Lung (tissue), 12 donors: ENCODE measurements around the gene ATG7. TPM values are rescaled to one million over a fixed set of nuclear protein-coding genes. Genes with fewer than 3 reads are reported as not detected.
A peak's percentile ranks its signal among the peaks of the same experiment; 100 is the strongest.

Experiments
- ATAC-seq: fragments of 200-7000 bp; cut with Tn5 transposase; one replicate; pipeline ENCODE4 v1.9.1; 2020; ENCODE audit warnings: moderate number of reproducible peaks; ENCODE audit not compliant: insufficient read depth, low FRiP score
- DNase-seq, 3 donors: peaks; one replicate each; pipeline ENCODE4 v3.0.0-alpha.2; 2013 to 2017
- H3K27ac ChIP-seq, 2 donors: one replicate each; pipeline ENCODE4 v1.5.1; 2013; ENCODE audit warnings: mild to moderate bottlenecking in 2 of 2, moderate library complexity in 2 of 2, control low read depth in 1 of 2, inconsistent platforms in 1 of 2, low read depth in 1 of 2, low read length in 1 of 2
- H3K27me3 ChIP-seq, 3 donors: one replicate each; pipeline ENCODE4 v1.5.1; 2013; ENCODE audit warnings: low read length in 2 of 3; ENCODE audit not compliant: control insufficient read depth in 3 of 3, insufficient read depth in 3 of 3
- H3K36me3 ChIP-seq, 4 donors: one replicate each; pipeline ENCODE4 v1.5.1; 2013; ENCODE audit warnings: low read length in 4 of 4, mild to moderate bottlenecking in 1 of 4, moderate library complexity in 1 of 4; ENCODE audit not compliant: control insufficient read depth in 4 of 4, insufficient read depth in 4 of 4
- H3K4me1 ChIP-seq, 5 donors: one replicate each; pipeline ENCODE4 v1.5.1; 2013; ENCODE audit warnings: low read length in 5 of 5, mild to moderate bottlenecking in 2 of 5, moderate library complexity in 1 of 5; ENCODE audit not compliant: control insufficient read depth in 5 of 5, insufficient read depth in 5 of 5
- H3K4me3 ChIP-seq: one replicate; pipeline ENCODE4 v1.5.1; 2013; ENCODE audit warnings: mild to moderate bottlenecking, control low read depth, moderate library complexity
- H3K9ac ChIP-seq, 2 donors: one replicate each; pipeline ENCODE4 v1.5.1; 2013; ENCODE audit warnings: low read length in 2 of 2, control low read depth in 1 of 2; ENCODE audit not compliant: insufficient read depth in 1 of 2
- H3K9me3 ChIP-seq, 4 donors: one replicate each; pipeline ENCODE4 v1.5.1; 2013; ENCODE audit warnings: low read length in 3 of 4, mild to moderate bottlenecking in 1 of 4, moderate library complexity in 1 of 4; ENCODE audit not compliant: control insufficient read depth in 4 of 4, insufficient read depth in 3 of 4
- WGBS, 2 donors: extraction: QIAGEN DNeasy Blood & Tissue Kit; methylation state at CpG; one replicate each; pipeline ENCODE4 v1.1.7; 2013; 5-methylcytosine and 5-hydroxymethylcytosine counted together
- polyA plus RNA-seq, 2 donors: library from polyadenylated mRNA; stranded (reverse); fragments of 200-250 nt; gene quantifications; one replicate each; pipeline ENCODE4 v1.2.1, GENCODE V29; 2013
- total RNA-seq, 2 donors: library from RNA; depleted of rRNA in 1 of 2; stranded (reverse); fragments of >200 nt in 1 of 2; gene quantifications; one replicate each; pipeline ENCODE4 v1.2.1, GENCODE V29; 2014 to 2021
- TF ChIP-seq, protein P1 (sequence below): IDR thresholded peaks from 2 replicates; pipeline ENCODE4 v1.5.1; 2012; ENCODE audit warnings: mild to moderate bottlenecking; ENCODE audit errors: control extremely low read depth, extremely low read depth
- donor health status: control.
- donor health status: control.
- donor health status: Bipolar disorder and iron deficiency.
- donor health status: healthy.
- donor health status: DM: yes; HTN: yes; CAD: no.

The ATG7 gene
- total and polyA plus RNA-seq, 4 donors: 11.2 to 72.0 (median 53.3) TPM

DNA sequence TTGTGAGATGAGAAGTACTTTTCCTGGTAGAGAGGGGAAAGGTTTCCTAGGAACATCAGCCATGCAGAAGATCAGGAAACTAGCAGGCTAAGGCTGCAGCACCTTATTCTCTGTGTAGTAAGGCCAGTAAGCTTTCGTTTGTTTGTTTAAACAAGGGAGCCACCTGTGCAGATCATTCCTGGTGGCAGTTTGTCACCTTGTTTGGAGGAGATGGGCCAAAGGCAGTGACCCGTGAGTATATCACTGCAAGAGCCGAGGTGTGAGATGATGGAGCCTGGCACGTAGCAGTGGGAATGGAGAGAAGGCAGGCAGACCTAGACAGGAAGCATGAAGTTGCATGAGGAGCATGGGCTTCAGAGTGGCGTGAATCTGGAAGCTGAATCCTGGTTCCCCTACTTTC is 19.6 kb downstream of the ATG7 start:
- Histone ChIP-seq H3K27ac (peak overlapping the region in 1 of 2 donors; percentile 43), H3K9me3 (no peaks in the 10 kb centered on the region), H3K27me3 (no peaks in the 10 kb centered on the region), H3K36me3 (no peaks in the 10 kb centered on the region), H3K4me1 (peaks cover 0 to 45% (median 14%) of the 10 kb centered on the region in 5 donors), H3K9ac (peak overlapping the region in 1 of 2 donors; percentile 44), H3K4me3 (no peak overlapping the region)
- DNase-seq: no peak
- no peak for ATAC-seq
- TF ChIP-seq, protein P1, sequence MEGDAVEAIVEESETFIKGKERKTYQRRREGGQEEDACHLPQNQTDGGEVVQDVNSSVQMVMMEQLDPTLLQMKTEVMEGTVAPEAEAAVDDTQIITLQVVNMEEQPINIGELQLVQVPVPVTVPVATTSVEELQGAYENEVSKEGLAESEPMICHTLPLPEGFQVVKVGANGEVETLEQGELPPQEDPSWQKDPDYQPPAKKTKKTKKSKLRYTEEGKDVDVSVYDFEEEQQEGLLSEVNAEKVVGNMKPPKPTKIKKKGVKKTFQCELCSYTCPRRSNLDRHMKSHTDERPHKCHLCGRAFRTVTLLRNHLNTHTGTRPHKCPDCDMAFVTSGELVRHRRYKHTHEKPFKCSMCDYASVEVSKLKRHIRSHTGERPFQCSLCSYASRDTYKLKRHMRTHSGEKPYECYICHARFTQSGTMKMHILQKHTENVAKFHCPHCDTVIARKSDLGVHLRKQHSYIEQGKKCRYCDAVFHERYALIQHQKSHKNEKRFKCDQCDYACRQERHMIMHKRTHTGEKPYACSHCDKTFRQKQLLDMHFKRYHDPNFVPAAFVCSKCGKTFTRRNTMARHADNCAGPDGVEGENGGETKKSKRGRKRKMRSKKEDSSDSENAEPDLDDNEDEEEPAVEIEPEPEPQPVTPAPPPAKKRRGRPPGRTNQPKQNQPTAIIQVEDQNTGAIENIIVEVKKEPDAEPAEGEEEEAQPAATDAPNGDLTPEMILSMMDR: no peak
- 77 to 78% methylated on average over 5 of the region's 5 CpGs for WGBS, 2 donors

DNA sequence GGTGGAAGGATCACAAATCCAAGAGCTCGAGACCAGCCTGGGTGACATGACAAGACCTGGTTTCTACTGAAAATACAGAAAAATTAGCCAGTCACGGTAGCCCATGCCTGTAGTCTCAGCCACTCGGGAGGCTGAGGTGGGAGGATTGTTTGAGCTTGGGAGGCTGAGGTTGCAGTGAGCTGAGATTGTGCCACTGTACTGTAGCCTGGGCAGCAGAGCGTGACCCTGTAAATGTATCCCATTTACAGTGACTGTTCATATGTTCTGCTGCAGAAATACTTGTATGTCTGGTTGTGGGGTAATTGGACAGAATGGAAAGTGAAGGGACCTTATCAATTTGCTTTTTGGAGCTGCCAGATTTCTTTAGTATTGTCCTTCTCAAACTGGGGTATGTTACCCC is 24.9 kb downstream of the ATG7 start:
- no peak for DNase-seq
- H3K36me3 ChIP-seq: peaks cover 4 to 16% (median 13%) of the 10 kb centered on the region in 4 donors
- H3K9me3 ChIP-seq: no peaks in the 10 kb centered on the region
- H3K9ac ChIP-seq: no peak overlapping the region
- no peaks in the 10 kb centered on the region for H3K27me3 ChIP-seq
- 95 to 98% methylated on average over 4 of the region's 4 CpGs for WGBS, 2 donors
- H3K4me1 ChIP-seq: no peaks in the 10 kb centered on the region
- TF ChIP-seq, protein P1: no peak
- no peak overlapping the region for H3K27ac ChIP-seq
- no peak overlapping the region for H3K4me3 ChIP-seq
- no peak for ATAC-seq

DNA sequence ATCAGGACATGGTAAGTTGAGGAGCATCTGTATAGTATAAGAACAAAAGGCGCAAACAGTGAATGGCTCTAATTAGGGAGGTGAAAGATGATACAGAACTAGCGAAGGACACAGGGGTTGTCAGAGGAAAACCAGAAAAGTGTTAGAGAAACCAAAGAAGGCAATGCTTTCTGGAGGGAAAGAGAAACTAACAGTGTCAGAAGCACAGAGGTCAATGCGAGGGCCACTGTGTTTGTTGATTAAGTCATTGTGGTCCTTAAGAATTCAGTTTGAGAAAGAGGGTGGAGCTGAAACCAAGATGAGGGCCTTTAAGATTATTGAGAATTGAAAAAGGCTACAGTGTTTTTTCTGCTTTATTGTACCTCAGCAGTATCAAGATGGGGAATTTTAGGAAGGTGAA is 28.8 kb downstream of the ATG7 start:
- 73 to 85% methylated on average over 3 of the region's 3 CpGs for WGBS, 2 donors
- Histone ChIP-seq H3K27me3 (no peaks in the 10 kb centered on the region), H3K36me3 (peaks cover 6 to 24% (median 13%) of the 10 kb centered on the region in 4 donors), H3K4me3 (no peak overlapping the region), H3K9me3 (no peaks in the 10 kb centered on the region), H3K27ac (no peak overlapping the region), H3K4me1 (peaks cover 0 to 5% (median 0%) of the 10 kb centered on the region in 5 donors), H3K9ac (no peak overlapping the region)
- DNase-seq (no peak), ATAC-seq (peak; percentile 72)
- TF ChIP-seq, protein P1: no peak

DNA sequence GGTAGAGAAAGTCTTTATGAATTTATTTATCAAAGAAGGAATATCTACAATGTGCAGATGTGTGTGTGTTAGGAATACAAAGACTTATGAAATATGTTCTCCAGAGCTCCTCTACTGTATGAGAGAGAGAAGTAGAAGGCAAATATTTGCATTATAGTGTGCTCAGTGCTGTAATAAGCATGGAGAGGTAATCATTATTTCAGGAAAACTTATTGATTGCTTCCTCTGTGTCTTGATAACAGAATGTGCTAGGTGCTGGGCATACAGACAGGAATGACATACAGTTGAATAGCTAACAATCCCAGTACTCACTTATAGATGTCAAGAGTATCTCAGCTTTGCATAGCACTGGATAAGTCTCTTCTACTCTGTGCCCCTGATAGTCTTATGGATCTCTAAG is 30.2 kb downstream of the ATG7 start:
- no peak overlapping the region for H3K27ac ChIP-seq
- no peaks in the 10 kb centered on the region for H3K27me3 ChIP-seq
- H3K9ac ChIP-seq: no peak overlapping the region
- ATAC-seq (no peak), DNase-seq (no peak)
- TF ChIP-seq, protein P1: no peak
- H3K36me3 ChIP-seq: peaks cover 9 to 32% (median 20%) of the 10 kb centered on the region in 4 donors
- peaks cover 0 to 5% (median 0%) of the 10 kb centered on the region in 5 donors for H3K4me1 ChIP-seq
- no peak overlapping the region for H3K4me3 ChIP-seq
- no peaks in the 10 kb centered on the region for H3K9me3 ChIP-seq
